ENCODE data around the gene GNG2. TPM values are rescaled to one million over a fixed set of nuclear protein-coding genes. Genes with fewer than 3 reads are reported as not detected.

Gene GNG2
- 19.5 and 30.0 TPM in 2 replicates for total RNA-seq

DNA sequence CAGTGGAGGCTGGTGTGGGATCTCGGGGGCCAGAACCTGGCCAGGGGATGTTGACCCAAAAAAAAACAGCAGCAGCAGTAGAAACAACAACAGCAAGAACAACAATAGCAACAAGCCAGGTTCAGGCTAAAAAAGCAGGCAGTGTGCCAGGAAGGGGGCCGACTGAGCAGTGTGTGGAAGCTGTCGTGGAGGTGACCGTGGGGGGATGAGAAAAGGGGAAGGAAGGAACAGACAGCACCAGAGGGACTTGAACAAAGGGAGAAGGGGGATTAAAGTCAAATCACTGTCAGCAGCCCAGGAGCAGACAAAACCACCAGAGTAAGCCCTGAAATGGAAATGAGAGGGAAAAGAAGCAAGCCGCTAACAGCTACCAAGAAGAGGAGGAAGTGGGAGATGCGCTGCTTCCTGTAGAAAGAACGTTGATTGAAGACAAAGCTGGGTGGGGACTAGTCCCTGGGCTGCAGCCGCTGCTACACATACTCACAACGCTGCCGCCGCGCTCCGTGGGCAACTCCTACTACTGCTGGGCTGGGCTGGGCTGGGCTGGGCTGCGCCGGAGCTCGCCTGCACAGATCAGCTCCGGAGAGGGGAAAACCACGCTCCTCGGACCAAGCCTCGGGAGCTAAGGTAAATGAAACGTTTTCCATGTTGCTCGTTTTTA lies at the start of gene GNG2:
Gene GNG2 (plus strand): TSS at position 449 of the 661 bp plus-strand sequence. CDS start 90,067 bp downstream, outside the sequence.

DNA sequence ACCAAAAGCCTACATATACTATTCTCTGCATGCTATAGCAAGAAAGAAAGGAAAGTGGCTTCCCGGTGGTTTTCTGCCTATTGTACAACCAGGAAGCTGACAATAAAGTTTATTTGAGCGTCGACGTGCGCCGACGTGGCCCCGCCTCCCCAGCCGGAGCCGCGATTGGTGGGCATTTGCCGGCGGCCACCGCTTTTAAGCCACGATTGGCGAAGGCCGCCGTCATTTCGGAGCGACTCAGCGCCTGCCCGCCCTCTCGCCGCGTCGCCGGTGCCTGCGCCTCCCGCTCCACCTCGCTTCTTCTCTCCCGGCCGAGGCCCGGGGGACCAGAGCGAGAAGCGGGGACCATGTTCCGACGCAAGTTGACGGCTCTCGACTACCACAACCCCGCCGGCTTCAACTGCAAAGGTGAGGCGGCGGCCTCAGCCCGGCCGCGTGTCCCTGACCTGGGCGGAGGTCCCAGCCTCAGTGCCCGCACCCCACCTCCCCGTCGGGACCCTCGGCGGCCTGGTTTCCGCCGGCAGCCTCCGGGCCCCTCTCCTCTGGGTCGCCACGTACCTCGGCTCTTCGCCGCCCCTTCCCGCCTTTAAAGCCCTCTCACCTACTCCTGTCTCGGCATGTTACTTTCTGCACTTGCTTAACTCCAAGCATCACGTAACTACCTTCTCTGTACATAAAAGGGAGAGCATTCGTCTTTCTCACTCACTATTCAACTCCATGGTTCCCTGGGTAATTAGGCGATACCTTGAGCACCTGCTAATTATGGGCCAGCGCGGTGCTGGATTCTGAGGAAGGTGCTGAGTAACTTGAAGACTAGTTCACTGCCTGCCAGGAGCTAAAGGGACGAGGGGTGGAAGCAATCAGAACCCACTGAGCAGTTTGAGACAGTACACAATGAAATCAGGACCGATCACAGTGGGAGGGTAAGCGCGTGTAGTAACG lies 129.2 kb downstream of the GNG2 start, which contains the start of gene RTRAF:
Gene RTRAF (plus strand): TSS at position 254 of the 942 bp plus-strand sequence. CDS start 94 bp downstream, at position 348.

Other genes starting within 250 kb of the GNG2 start
- 246 and 312 TPM in 2 replicates for gene FRMD6, start 208.7 kb upstream of the GNG2 start, total RNA-seq
- gene RTRAF, start 128.9 kb downstream of the GNG2 start, total RNA-seq: 93.8 and 123 TPM in 2 replicates
- gene NID2, start 208.4 kb downstream of the GNG2 start, total RNA-seq: 186 and 315 TPM in 2 replicates